ENCODE results near the gene ANKRD6.

The ANKRD6 gene

DNA sequence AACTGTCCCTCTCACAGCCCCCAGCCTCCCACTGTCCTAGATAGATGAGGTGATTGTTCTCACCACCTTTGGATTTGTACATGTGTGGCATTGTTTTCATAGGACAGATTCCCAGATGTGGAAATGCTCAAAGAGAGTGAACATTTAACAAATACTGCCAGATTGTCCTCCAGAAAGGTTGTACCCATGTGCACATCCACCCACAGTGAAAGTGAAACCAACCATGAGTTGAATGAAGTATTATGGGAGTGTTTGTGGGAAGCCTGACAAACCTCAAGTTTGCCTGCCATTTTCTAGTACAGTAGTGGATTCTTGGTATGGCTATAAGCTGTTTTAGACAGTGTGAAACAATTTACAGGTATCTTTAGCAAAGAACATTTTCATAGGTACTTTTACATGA lies 42.7 kb downstream of the ANKRD6 start:
- TF ChIP-seq, protein P1, sequence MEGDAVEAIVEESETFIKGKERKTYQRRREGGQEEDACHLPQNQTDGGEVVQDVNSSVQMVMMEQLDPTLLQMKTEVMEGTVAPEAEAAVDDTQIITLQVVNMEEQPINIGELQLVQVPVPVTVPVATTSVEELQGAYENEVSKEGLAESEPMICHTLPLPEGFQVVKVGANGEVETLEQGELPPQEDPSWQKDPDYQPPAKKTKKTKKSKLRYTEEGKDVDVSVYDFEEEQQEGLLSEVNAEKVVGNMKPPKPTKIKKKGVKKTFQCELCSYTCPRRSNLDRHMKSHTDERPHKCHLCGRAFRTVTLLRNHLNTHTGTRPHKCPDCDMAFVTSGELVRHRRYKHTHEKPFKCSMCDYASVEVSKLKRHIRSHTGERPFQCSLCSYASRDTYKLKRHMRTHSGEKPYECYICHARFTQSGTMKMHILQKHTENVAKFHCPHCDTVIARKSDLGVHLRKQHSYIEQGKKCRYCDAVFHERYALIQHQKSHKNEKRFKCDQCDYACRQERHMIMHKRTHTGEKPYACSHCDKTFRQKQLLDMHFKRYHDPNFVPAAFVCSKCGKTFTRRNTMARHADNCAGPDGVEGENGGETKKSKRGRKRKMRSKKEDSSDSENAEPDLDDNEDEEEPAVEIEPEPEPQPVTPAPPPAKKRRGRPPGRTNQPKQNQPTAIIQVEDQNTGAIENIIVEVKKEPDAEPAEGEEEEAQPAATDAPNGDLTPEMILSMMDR (IDR thresholded peaks at IDR 0.05), result no peak

- TF ChIP-seq, protein P1 (IDR thresholded peaks at IDR 0.05), result no peak
Observed at GRCh38 chr6:89479897-89480296, 46.9 kb downstream of the ANKRD6 start.

- TF ChIP-seq, protein P1 (IDR thresholded peaks at IDR 0.05), result no peak
Observed at GRCh38 chr6:89481695-89482094, 48.7 kb downstream of the ANKRD6 start.

DNA sequence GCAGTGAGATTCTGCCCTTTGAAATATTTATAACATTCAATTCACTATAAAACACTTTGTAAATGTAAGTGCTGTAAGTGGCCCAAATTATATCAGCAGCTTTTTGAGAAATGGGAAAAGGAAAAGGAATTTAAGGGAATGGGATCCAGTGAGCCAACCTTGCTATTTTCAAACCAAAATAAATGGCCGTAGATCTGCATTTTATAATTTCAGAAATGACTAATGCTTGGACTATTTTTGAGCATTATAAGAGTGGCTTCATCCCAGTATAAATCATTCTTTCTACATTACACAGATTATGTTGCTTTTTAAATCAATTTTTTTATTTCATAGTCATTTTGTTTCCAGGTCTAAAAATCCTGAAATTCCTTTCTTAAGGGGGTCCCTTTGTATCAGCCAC lies 49.2 kb downstream of the ANKRD6 start:
- TF ChIP-seq, protein P1 (IDR thresholded peaks at IDR 0.05), result no peak

DNA sequence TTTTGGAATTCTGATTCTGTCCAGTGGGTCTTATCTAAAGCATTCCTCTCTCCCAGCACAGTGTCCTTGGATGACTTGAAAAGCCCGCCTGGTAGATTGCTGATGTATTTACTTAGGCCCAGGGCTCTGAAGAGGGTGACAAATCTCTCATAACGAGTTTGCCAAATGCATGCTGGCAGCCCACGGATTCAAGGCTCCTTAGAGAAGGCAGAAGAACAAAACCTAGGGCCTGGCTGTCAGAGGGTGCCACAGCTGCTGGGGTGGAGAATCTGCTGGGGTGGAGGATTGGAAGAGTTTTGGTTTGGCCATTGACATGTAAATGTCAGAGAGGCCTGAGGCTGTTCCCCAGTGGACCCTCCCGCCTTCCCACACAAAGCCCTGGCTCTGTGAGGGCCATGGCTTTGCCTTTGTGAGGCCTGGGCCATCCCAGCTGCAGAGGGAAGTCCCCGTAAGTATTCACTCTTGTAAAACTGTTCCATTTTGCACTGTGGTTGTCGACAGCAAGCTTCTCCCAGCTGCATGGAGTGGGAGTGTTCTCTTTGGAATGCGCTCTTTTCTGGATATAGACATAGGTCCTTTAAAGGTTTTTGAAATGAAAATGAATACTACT lies 50.3 kb downstream of the ANKRD6 start:
- TF ChIP-seq, protein P1 (IDR thresholded peaks at IDR 0.05), result no peak

DNA sequence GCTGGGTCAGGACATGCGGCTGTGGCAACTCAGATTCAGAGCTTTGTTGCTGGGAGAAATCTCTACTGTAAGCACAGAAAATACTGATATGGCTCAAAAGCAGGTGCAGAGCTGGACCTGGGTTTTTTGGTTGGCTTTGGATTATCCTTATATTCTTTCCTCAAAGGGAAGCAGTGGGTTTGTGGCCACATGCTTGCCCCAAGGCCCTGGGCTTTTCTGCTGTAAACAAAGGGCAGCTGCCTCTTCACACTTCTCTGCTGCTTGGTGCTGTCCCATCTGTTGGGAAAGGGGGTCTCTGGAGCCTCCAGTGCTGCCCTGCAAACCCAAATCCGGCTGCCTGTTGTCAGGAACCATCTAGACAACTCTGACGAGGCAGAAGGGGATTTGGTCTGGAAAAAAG lies 52.4 kb downstream of the ANKRD6 start:
- TF ChIP-seq, protein P1 (IDR thresholded peaks at IDR 0.05), result no peak

GRCh38 chr6:89487864-89488263 lies 54.9 kb downstream of the ANKRD6 start:
- TF ChIP-seq, protein P1 (IDR thresholded peaks at IDR 0.05), result no peak

DNA sequence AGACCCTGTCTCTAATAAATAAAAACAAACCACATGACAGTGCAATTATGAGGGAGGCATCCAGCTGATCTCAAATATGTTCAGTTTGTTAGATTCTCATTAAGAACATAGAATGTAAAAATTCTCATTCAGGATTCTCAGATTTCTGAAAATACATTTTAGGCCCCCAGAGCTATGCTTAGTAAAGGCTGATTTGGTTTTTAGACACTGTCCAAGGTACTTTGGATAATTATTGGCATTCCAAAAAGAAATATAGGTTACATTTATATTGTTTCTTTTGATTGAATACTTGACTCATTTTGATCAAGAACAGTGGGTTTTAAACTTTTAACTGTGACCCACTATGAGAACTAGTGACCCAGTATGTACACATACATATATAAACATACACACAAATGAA lies 55.5 kb downstream of the ANKRD6 start:
- TF ChIP-seq, protein P1 (IDR thresholded peaks at IDR 0.05), result no peak

Measured in LNCAP (cell line).